ENCODE data around the gene REG1A.

DNA sequence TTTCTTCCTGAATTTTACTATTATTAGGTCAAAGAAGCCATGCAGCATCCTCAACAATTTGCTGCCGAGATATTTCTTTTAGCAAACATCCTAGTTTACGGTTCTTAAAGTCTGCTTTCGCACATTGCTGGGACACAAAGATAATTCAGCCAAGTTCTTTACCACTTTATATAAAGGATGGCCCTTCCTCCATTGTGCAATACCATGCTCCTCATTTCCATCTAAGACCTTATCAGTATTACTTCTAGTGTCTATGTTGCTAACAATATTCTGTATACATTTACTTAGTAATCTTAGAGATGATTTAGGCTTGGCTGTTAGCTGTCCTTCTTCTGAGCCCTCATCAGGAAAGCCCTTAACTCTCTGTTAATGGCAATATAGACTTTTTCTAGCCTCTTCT lies 8.0 kb upstream of the REG1A start:
- TF ChIP-seq, protein P1, sequence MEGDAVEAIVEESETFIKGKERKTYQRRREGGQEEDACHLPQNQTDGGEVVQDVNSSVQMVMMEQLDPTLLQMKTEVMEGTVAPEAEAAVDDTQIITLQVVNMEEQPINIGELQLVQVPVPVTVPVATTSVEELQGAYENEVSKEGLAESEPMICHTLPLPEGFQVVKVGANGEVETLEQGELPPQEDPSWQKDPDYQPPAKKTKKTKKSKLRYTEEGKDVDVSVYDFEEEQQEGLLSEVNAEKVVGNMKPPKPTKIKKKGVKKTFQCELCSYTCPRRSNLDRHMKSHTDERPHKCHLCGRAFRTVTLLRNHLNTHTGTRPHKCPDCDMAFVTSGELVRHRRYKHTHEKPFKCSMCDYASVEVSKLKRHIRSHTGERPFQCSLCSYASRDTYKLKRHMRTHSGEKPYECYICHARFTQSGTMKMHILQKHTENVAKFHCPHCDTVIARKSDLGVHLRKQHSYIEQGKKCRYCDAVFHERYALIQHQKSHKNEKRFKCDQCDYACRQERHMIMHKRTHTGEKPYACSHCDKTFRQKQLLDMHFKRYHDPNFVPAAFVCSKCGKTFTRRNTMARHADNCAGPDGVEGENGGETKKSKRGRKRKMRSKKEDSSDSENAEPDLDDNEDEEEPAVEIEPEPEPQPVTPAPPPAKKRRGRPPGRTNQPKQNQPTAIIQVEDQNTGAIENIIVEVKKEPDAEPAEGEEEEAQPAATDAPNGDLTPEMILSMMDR (conservative IDR thresholded peaks at IDR 0.05; ENCODE audit: low read depth, low read length): no peak
- TF ChIP-seq EZH2 (IDR thresholded peaks at IDR 0.05; ENCODE audit: borderline replicate concordance, low read depth, low read length, poor library complexity, severe bottlenecking): no peak

Measured in A673 (cell line).